ENCODE measurements around the gene BAG2. TPM values are rescaled to one million over a fixed set of nuclear protein-coding genes. Genes with fewer than 3 reads are reported as not detected.
A peak's percentile ranks its signal among the peaks of the same experiment; 100 is the strongest.

Gene BAG2
- total and polyA plus RNA-seq, 10 of the 15 experiments (the other 5 are each of a cell fraction or from before 2014, with no cell fraction given): 7.7 to 17.6 (median 9.6) TPM

DNA sequence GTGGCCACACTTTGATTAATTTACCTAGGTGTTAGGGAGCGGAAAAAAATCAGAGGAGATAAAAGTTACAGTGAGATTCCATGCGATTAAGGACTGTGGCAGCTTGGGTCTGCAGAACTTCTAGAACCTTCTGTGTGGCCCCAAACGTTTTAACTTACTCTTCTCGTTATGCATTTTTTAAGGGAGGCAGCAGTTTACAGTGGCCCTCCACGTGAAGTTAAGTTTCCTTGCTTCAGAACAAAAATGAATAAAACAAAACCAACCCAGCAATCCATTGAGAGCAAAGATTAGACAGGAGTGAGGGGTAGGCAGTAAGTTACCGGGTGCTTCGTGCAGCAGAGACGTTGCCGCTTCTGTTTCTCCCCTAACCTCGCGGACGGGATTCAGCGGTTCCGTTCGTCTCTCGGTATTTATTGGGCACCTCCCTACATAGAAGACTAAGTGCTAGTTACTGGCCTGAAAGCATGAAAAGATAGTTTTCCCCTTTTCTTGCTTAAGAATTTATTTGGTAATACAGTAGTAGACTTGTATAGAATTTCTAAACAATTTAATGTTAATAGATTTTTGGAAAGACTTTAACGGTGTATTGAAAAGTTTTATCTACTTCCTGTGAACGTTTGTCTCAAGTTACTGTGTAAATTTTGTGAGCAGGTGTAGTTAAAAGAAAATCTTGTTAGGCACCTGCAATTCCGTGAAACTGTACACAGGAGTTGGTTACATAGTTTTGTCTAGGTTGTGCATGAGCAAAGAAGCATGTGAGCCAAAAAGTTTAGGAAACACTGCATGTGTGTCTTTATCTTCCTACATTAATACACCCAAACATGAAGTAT, 1.1 kb downstream of the BAG2 start:
- BruUV-seq (replicated peaks): no TSS peak
- SMC1A ChIA-PET (ENCODE audit: uncharacterized antibody, unreplicated experiment): interaction anchor here (0.6 to 2.0 kb wide), 5 partner anchors 21 to 269 kb away, joined by 3 to 6 read pairs (median 4); no protein-coding TSS in a partner anchor
- Histone ChIP-seq H2AFZ (ENCODE audit: control insufficient read depth, low read depth, low read length) (peak overlapping the region; percentile 79), H4K20me1 (ENCODE audit: control insufficient read depth, insufficient read depth) (no peaks in the 10 kb centered on the region), H3K4me3 (peak overlapping the region; percentile 84), H3K36me3 (ENCODE audit: control insufficient read depth in 2 of 2, insufficient read depth in 2 of 2, low read length in 1 of 2) (peaks cover 0 to 5% of the 10 kb centered on the region in 2 experiments; a peak in 3 of 4 replicates), H3K4me1 (ENCODE audit: control insufficient read depth, insufficient read depth, low read length) (no peaks in the 10 kb centered on the region), H3K4me2 (ENCODE audit: control insufficient read depth, insufficient read depth) (peak overlapping the region; percentile 93), H3K27ac (ENCODE audit: control insufficient read depth, insufficient read depth) (peak overlapping the region; percentile 86), H3K9me3 (replicated peaks; ENCODE audit: control insufficient read depth, insufficient read depth, low read length) (no peaks in the 10 kb centered on the region), H3K27me3 (replicated peaks in 1 of 2; ENCODE audit: control insufficient read depth in 2 of 2, insufficient read depth in 2 of 2, low read length in 1 of 2) (no peaks in the 10 kb centered on the region), H3K79me2 (ENCODE audit: control insufficient read depth, insufficient read depth, low read length) (peaks cover 59% of the 10 kb centered on the region), H3K9ac (ENCODE audit: control insufficient read depth, insufficient read depth, low read length) (peak overlapping the region; percentile 73)
- RAD21 ChIA-PET (ENCODE audit: unreplicated experiment): interaction anchor here (1.3 to 1.7 kb wide), 4 partner anchors 84 to 269 kb away, joined by 3 to 6 read pairs (median 4); partner anchors contain the start of gene PRIM2
- ATAC-seq (peak; percentile 38), FAIRE-seq (peak; percentile 31), DNase-seq (ENCODE audit: low read depth, low spot score) (no peak)
- intact Hi-C loops (cut with micrococcal nuclease; ENCODE audit: unreplicated experiment) (loop anchor here (2.0 to 5.0 kb wide), 6 partner anchors 50 to 271 kb away; partner anchors contain the start of genes BEND6, PRIM2, RAB23 and ZNF451), in situ Hi-C loops (cut with MboI) (loop anchor here (10.0 kb wide), 1 partner anchor 142 kb away; the partner anchor contains the start of gene PRIM2)
- CTCF ChIA-PET: interaction anchor here (0.8 to 2.8 kb wide), 4 partner anchors 9 to 288 kb away, joined by 3 to 11 read pairs (median 4); no protein-coding TSS in a partner anchor
- POLR2A ChIA-PET: interaction anchor here (1.0 to 1.3 kb wide), 4 partner anchors 10 to 49 kb away, joined by 3 to 5 read pairs (median 4); partner anchors contain the start of gene RAB23
- peak; percentile 13 for TF ChIP-seq SMAD1 (IDR thresholded peaks at IDR 0.05; ENCODE audit: low read depth, partially characterized antibody)
- no peak for TF ChIP-seq CHD1 (IDR thresholded peaks at IDR 0.05; ENCODE audit: low read depth, low read length)
- TF ChIP-seq NFIC (IDR thresholded peaks at IDR 0.05; ENCODE audit: low read depth, low read length): 0 out of 2 replicates have a peak, but pooled peaks have one; percentile 46
- TF ChIP-seq, protein P1, sequence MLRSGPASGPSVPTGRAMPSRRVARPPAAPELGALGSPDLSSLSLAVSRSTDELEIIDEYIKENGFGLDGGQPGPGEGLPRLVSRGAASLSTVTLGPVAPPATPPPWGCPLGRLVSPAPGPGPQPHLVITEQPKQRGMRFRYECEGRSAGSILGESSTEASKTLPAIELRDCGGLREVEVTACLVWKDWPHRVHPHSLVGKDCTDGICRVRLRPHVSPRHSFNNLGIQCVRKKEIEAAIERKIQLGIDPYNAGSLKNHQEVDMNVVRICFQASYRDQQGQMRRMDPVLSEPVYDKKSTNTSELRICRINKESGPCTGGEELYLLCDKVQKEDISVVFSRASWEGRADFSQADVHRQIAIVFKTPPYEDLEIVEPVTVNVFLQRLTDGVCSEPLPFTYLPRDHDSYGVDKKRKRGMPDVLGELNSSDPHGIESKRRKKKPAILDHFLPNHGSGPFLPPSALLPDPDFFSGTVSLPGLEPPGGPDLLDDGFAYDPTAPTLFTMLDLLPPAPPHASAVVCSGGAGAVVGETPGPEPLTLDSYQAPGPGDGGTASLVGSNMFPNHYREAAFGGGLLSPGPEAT (IDR thresholded peaks at IDR 0.05; ENCODE audit: low read depth): 0 out of 2 replicates have a peak, but pooled peaks have one; percentile 9
- no peak for TF ChIP-seq TCF3 (IDR thresholded peaks at IDR 0.05; ENCODE audit: borderline replicate concordance, insufficient read depth, low read depth, low read length)
- no peak for TF ChIP-seq JUNB (IDR thresholded peaks at IDR 0.05)
- TF ChIP-seq, protein P2, sequence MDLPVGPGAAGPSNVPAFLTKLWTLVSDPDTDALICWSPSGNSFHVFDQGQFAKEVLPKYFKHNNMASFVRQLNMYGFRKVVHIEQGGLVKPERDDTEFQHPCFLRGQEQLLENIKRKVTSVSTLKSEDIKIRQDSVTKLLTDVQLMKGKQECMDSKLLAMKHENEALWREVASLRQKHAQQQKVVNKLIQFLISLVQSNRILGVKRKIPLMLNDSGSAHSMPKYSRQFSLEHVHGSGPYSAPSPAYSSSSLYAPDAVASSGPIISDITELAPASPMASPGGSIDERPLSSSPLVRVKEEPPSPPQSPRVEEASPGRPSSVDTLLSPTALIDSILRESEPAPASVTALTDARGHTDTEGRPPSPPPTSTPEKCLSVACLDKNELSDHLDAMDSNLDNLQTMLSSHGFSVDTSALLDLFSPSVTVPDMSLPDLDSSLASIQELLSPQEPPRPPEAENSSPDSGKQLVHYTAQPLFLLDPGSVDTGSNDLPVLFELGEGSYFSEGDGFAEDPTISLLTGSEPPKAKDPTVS (IDR thresholded peaks at IDR 0.05; ENCODE audit: low read depth, low read length): peak; percentile 58; the same call in 1 of the 2 replicates
- TF ChIP-seq FOXM1 (IDR thresholded peaks at IDR 0.05; ENCODE audit: low read depth, low read length): 0 out of 2 replicates have a peak, but pooled peaks have one; percentile 53
- TF ChIP-seq TAF1 (IDR thresholded peaks at IDR 0.05; ENCODE audit: borderline replicate concordance, low read depth, low read length): 0 out of 2 replicates have a peak, but pooled peaks have one; percentile 16
- WGBS (ENCODE audit: insufficient coverage, insufficient replicate concordance, low lambda C conversion rate, missing lambda C conversion rate): under 1% methylated on average over 19 of the region's 19 CpGs

Data from GM12878 (cell line).